H1 (cell line): ENCODE data around the gene GALNT2. TPM values are rescaled to one million over a fixed set of nuclear protein-coding genes. Genes with fewer than 3 reads are reported as not detected.

Experiments
- CTCF ChIA-PET: fragments of 300-600 bp; sonication (Branson Sonifier 250); formaldehyde crosslinking; loops from one replicate; lab custom pipeline; 2021; ENCODE audit not compliant: partially characterized antibody; lab: Charles Lee
- POLR2A ChIA-PET: fragments of 300-600 bp; sonication (Branson Sonifier 250); formaldehyde crosslinking; loops from one replicate; lab custom pipeline; 2021; ENCODE audit warnings: inconsistent platforms; ENCODE audit not compliant: partially characterized antibody; lab: Charles Lee
- DNase-seq, 2 experiments: peaks; one replicate each; pipeline versions ENCODE4 v3.0.0 to v3.0.0-alpha.2; 2010 to 2022; ENCODE audit warnings: low spot score in 2 of 2, low read depth in 1 of 2, mixed read lengths in 1 of 2
- FAIRE-seq: peaks from 2 replicates; lab custom pipeline; 2011; peaks lifted over from hg19 to GRCh38; lab: Jason Lieb, UNC
- H2AFZ ChIP-seq: 2 replicates; pipeline ENCODE4 v1.8.1; 2012; ENCODE audit warnings: low read length, inconsistent platforms
- H2AK5ac ChIP-seq: 2 replicates; pipeline ENCODE4 v1.6.1; 2013; ENCODE audit warnings: low read depth, low read length
- H2BK120ac ChIP-seq: replicated peaks from 2 replicates; pipeline ENCODE3; 2013; ENCODE audit warnings: low read depth, low read length, inconsistent platforms
- H2BK12ac ChIP-seq: 2 replicates; pipeline ENCODE4 v1.6.1; 2013; ENCODE audit warnings: low read depth, low read length
- H2BK15ac ChIP-seq: 2 replicates; pipeline ENCODE4 v1.6.1; 2013; ENCODE audit warnings: low read length
- H2BK20ac ChIP-seq: 2 replicates; pipeline ENCODE4 v1.6.1; 2013; ENCODE audit warnings: low read length
- H2BK5ac ChIP-seq: 2 replicates; pipeline ENCODE4 v1.6.1; 2013; ENCODE audit warnings: low read depth, low read length
- H3K14ac ChIP-seq: 2 replicates; pipeline ENCODE4 v1.6.1; 2013; ENCODE audit warnings: inconsistent platforms; ENCODE audit not compliant: insufficient read length
- H3K18ac ChIP-seq: 2 replicates; pipeline ENCODE4 v1.6.1; 2013; ENCODE audit warnings: low read length; ENCODE audit errors: extremely low read depth
- H3K23ac ChIP-seq: 2 replicates; pipeline ENCODE4 v1.6.1; 2013; ENCODE audit warnings: inconsistent platforms; ENCODE audit not compliant: insufficient read length
- H3K23me2 ChIP-seq: 2 replicates; pipeline ENCODE4 v1.6.1; 2013; ENCODE audit warnings: low read depth, low read length
- H3K27ac ChIP-seq: 2 replicates; pipeline ENCODE4 v1.6.1; 2011; ENCODE audit warnings: low read depth, low read length, inconsistent platforms
- H3K27me3 ChIP-seq, 4 experiments: replicated peaks in 1 of 4; 1 replicate in 1 of 4; 2 replicates in 3 of 4; pipeline versions ENCODE4 v1.6.1 to v1.8.1; 2011 to 2013; ENCODE audit warnings: low read length in 3 of 4, mild to moderate bottlenecking in 3 of 4, inconsistent platforms in 2 of 4, mixed read lengths in 2 of 4, moderate library complexity in 1 of 4; ENCODE audit not compliant: control insufficient read depth in 3 of 4, insufficient read depth in 3 of 4; ENCODE audit errors: extremely low read depth in 1 of 4
- H3K36me3 ChIP-seq, 4 experiments: 2 replicates each; pipeline versions ENCODE4 v1.6.1 to v1.8.1; 2011 to 2013; ENCODE audit warnings: mild to moderate bottlenecking in 4 of 4, low read length in 3 of 4, moderate library complexity in 2 of 4, control low read depth in 1 of 4, inconsistent platforms in 1 of 4; ENCODE audit not compliant: insufficient read depth in 4 of 4, control insufficient read depth in 2 of 4
- H3K4ac ChIP-seq: replicated peaks from 2 replicates; pipeline ENCODE3; 2013; ENCODE audit warnings: low read length, low read depth, mixed read lengths, inconsistent platforms; ENCODE audit not compliant: insufficient read length
- H3K4me1 ChIP-seq, 4 experiments: replicated peaks in 1 of 4; 1 replicate in 1 of 4; 2 replicates in 3 of 4; pipeline versions ENCODE4 v1.6.1 to v1.8.1; 2011 to 2013; ENCODE audit warnings: low read length in 3 of 4, inconsistent platforms in 2 of 4, mixed read lengths in 1 of 4; ENCODE audit not compliant: insufficient read depth in 4 of 4, control insufficient read depth in 3 of 4
- H3K4me2 ChIP-seq, 2 experiments: 2 replicates each; pipeline versions ENCODE4 v1.6.1 to v1.8.1; 2011 to 2013; ENCODE audit warnings: low read depth in 2 of 2, low read length in 2 of 2, control low read depth in 1 of 2, inconsistent platforms in 1 of 2, mild to moderate bottlenecking in 1 of 2; ENCODE audit not compliant: insufficient read depth in 1 of 2
- H3K4me3 ChIP-seq, 4 experiments: fragments of 200-600, 300-600 bp in 1 of 4; sonication (generic), shearing (Covaris generic), sonication (Bioruptor Twin) in 1 of 4; 2 replicates each; pipeline versions ENCODE4 v1.5.1 to v1.8.1; 2011 to 2016; ENCODE audit warnings: low read length in 4 of 4, low read depth in 3 of 4, control low read depth in 2 of 4, inconsistent platforms in 2 of 4, mild to moderate bottlenecking in 2 of 4, mixed read lengths in 1 of 4, moderate library complexity in 1 of 4; ENCODE audit not compliant: insufficient read depth in 2 of 4; ENCODE audit errors: extremely low read depth in 1 of 4
- H3K56ac ChIP-seq: replicated peaks from 2 replicates; pipeline ENCODE3; 2013; ENCODE audit warnings: low read depth, mild to moderate bottlenecking, mixed read lengths, low read length, inconsistent platforms; ENCODE audit not compliant: insufficient read length
- H3K79me1 ChIP-seq: 2 replicates; pipeline ENCODE4 v1.6.1; 2013; ENCODE audit warnings: low read depth, low read length, control low read depth
- H3K79me2 ChIP-seq, 2 experiments: 2 replicates each; pipeline versions ENCODE4 v1.6.1 to v1.8.1; 2012 to 2013; ENCODE audit warnings: low read length in 2 of 2, mild to moderate bottlenecking in 2 of 2, inconsistent platforms in 1 of 2; ENCODE audit not compliant: insufficient read depth in 2 of 2, control insufficient read depth in 1 of 2
- H3K9ac ChIP-seq, 4 experiments: replicated peaks in 1 of 4; 1 replicate in 1 of 4; 2 replicates in 3 of 4; pipeline versions ENCODE4 v1.6.1 to v1.8.1; 2011 to 2013; ENCODE audit warnings: low read depth in 3 of 4, low read length in 3 of 4, control low read depth in 2 of 4, mild to moderate bottlenecking in 2 of 4, moderate library complexity in 2 of 4, inconsistent platforms in 1 of 4; ENCODE audit errors: extremely low read depth in 1 of 4
- H3K9me3 ChIP-seq, 2 experiments: 2 replicates each; pipeline versions ENCODE4 v1.6.1 to v1.8.1; 2012 to 2013; ENCODE audit warnings: mild to moderate bottlenecking in 2 of 2, moderate library complexity in 2 of 2, control low read depth in 1 of 2, inconsistent platforms in 1 of 2, low read depth in 1 of 2, low read length in 1 of 2, mixed read lengths in 1 of 2; ENCODE audit not compliant: insufficient read depth in 2 of 2
- H4K20me1 ChIP-seq, 2 experiments: replicated peaks in 1 of 2; 2 replicates each; pipeline versions ENCODE3 to v1.8.1; 2011 to 2013; ENCODE audit warnings: inconsistent platforms in 2 of 2, low read length in 2 of 2, mild to moderate bottlenecking in 1 of 2; ENCODE audit not compliant: insufficient read depth in 2 of 2, control insufficient read depth in 1 of 2
- H4K5ac ChIP-seq: 2 replicates; pipeline ENCODE4 v1.6.1; 2013; ENCODE audit warnings: low read length, low read depth, mixed read lengths, inconsistent platforms; ENCODE audit not compliant: insufficient read length
- H4K8ac ChIP-seq: 2 replicates; pipeline ENCODE4 v1.8.0; 2013; ENCODE audit warnings: mild to moderate bottlenecking, moderate library complexity, low read length, inconsistent platforms; ENCODE audit not compliant: insufficient read depth; ENCODE audit errors: extremely low read depth
- H4K91ac ChIP-seq: replicated peaks from 2 replicates; pipeline ENCODE3; 2013; ENCODE audit warnings: low read length, mixed read lengths, inconsistent platforms; ENCODE audit not compliant: insufficient read length
- ATF2 ChIP-seq: IDR thresholded peaks from 2 replicates; pipeline ENCODE4 v1.6.1; 2012; ENCODE audit warnings: low read length, inconsistent platforms
- BRCA1 ChIP-seq: IDR thresholded peaks from 2 replicates; pipeline ENCODE4 v1.6.1; 2012; ENCODE audit warnings: low read depth, low read length, improper control_type of control experiment
- CEBPB ChIP-seq: IDR thresholded peaks from 2 replicates; pipeline ENCODE4 v1.6.1; 2012; ENCODE audit warnings: low read depth, low read length
- CHD1 ChIP-seq: IDR thresholded peaks from 2 replicates; pipeline ENCODE4 v1.6.1; 2012; ENCODE audit warnings: low read depth, low read length, improper control_type of control experiment
- CHD2 ChIP-seq: IDR thresholded peaks from 2 replicates; pipeline ENCODE4 v1.6.1; 2012; ENCODE audit warnings: low read length, improper control_type of control experiment
- FOSL1 ChIP-seq: IDR thresholded peaks from 2 replicates; pipeline ENCODE4 v1.6.1; 2011; ENCODE audit warnings: mild to moderate bottlenecking, low read depth, low read length, moderate library complexity; ENCODE audit not compliant: insufficient read depth
- GABPA ChIP-seq: IDR thresholded peaks from 2 replicates; pipeline ENCODE4 v1.6.1; 2011; ENCODE audit warnings: mild to moderate bottlenecking, low read length, moderate library complexity, borderline replicate concordance; ENCODE audit not compliant: insufficient read depth
- GTF2F1 ChIP-seq: IDR thresholded peaks from 2 replicates; pipeline ENCODE4 v1.6.1; 2012; ENCODE audit warnings: low read depth, low read length, improper control_type of control experiment, borderline replicate concordance
- JUND ChIP-seq: IDR thresholded peaks from 2 replicates; pipeline ENCODE4 v1.6.1; 2011; ENCODE audit warnings: mild to moderate bottlenecking, improper control_type of control experiment, low read length
- KDM1A ChIP-seq: fragments of 200-600, 300-600 bp; sonication (generic); IDR thresholded peaks from 2 replicates; pipeline ENCODE4 v1.7.1; 2016; ENCODE audit warnings: mild to moderate bottlenecking, low read length, borderline replicate concordance
- RFX5 ChIP-seq: IDR thresholded peaks from 2 replicates; pipeline ENCODE4 v1.6.1; 2011; ENCODE audit warnings: low read depth, low read length, improper control_type of control experiment, borderline replicate concordance
- SIX5 ChIP-seq: IDR thresholded peaks from 2 replicates; pipeline ENCODE4 v1.6.1; 2011; ENCODE audit warnings: mild to moderate bottlenecking, low read depth, low read length
- TEAD4 ChIP-seq: IDR thresholded peaks from 2 replicates; pipeline ENCODE4 v1.6.1; 2012; ENCODE audit warnings: low read depth, low read length, inconsistent platforms, mixed read lengths
- YY1 ChIP-seq: IDR thresholded peaks from 2 replicates; pipeline ENCODE4 v1.6.1; 2011; ENCODE audit warnings: low read depth, mild to moderate bottlenecking, low read length
- WGBS, 2 experiments: shearing (Covaris generic) in 1 of 2; methylation state at CpG; one replicate each; pipeline versions ENCODE4 v1.1.6 to v1.1.7; 2013 to 2015; ENCODE audit warnings: low lambda C conversion rate in 2 of 2, mixed read lengths in 2 of 2, inconsistent platforms in 1 of 2, low coverage in 1 of 2, missing lambda C conversion rate in 1 of 2; ENCODE audit not compliant: insufficient replicate concordance in 2 of 2, insufficient coverage in 1 of 2, insufficient read length in 1 of 2; ENCODE audit errors: extremely low coverage in 1 of 2, missing lambda C conversion rate in 1 of 2; 5-methylcytosine and 5-hydroxymethylcytosine counted together
- polyA plus RNA-seq, 7 experiments: library from polyadenylated mRNA; depleted of rRNA in 3 of 7; stranded (reverse) in 5 of 7; unstranded in 2 of 7; fragments of >200 nt in 5 of 7; fragments of 200-250 nt in 2 of 7; gene quantifications; 1 replicate in 5 of 7; 2 replicates in 1 of 7; 4 replicates in 1 of 7; pipeline versions ENCODE4 v1.2.1 to v1.2.3, GENCODE V29; 2011 to 2013; ENCODE audit warnings: missing spikeins in 2 of 7, mixed read lengths in 2 of 7
- total RNA-seq: library from RNA; stranded (reverse); fragmentation: NEBNext Ultra II Directional; extraction: Animal tissue kit (Norgen Biotek cat#: 25700); gene quantifications from 2 replicates; pipeline ENCODE4 v1.2.1, GENCODE V29; 2021

GALNT2 gene
- total and polyA plus RNA-seq, 2 of the 8 experiments (the other 6 are each of a cell fraction or from before 2014, with no cell fraction given), result 34.5 to 75.3 TPM

GRCh38 chr1:230215529-230215928 lies 148.5 kb downstream of the GALNT2 start:
- DNase-seq, result no peak
- Histone ChIP-seq H2AFZ (no peak overlapping the region), H3K9ac (no peak overlapping the region), H3K23me2 (no peaks in the 10 kb centered on the region), H3K36me3 (no peaks in the 10 kb centered on the region), H3K27me3 (no peaks in the 10 kb centered on the region), H3K23ac (no peak overlapping the region), H3K27ac (no peak overlapping the region), H3K4me2 (no peak overlapping the region), H2BK5ac (no peak overlapping the region), H3K14ac (no peak overlapping the region), H2BK12ac (no peak overlapping the region), H3K79me2 (0 out of 4 replicates have a peak, but pooled peaks cover 0 to 4% of the 10 kb centered on the region in 2 experiments), H3K4me3 (no peak overlapping the region), H4K91ac (no peak overlapping the region), H3K9me3 (no peaks in the 10 kb centered on the region), H3K79me1 (peaks cover 4% of the 10 kb centered on the region), H2AK5ac (no peak overlapping the region), H3K18ac (no peak overlapping the region), H3K4ac (no peak overlapping the region), H3K4me1 (peaks cover 0 to 3% (median 0%) of the 10 kb centered on the region in 4 experiments; a peak in 4 of 7 replicates), H2BK120ac (no peak overlapping the region), H2BK20ac (no peak overlapping the region), H2BK15ac (no peak overlapping the region), H4K8ac (no peak overlapping the region), H4K20me1 (peaks cover 0 to 4% of the 10 kb centered on the region in 2 experiments), H4K5ac (no peak overlapping the region), H3K56ac (no peak overlapping the region)
- WGBS, 2 experiments, result 83% methylated on average over 1 of the region's 1 CpG; no CpG with 5 or more reads in 1 of the 2 experiments
- POLR2A ChIA-PET, result interaction anchor here (0.5 to 1.6 kb wide), 3 partner anchors 21 to 106 kb away, joined by 3 read pairs; no protein-coding TSS in a partner anchor
- CTCF ChIA-PET, result interaction anchor here (0.6 to 2.6 kb wide), 20 partner anchors 9 to 510 kb away, joined by 3 to 13 read pairs (median 4); no protein-coding TSS in a partner anchor
- no peak for FAIRE-seq
- TF ChIP-seq CHD1, result no peak
- no peak for TF ChIP-seq KDM1A
- TF ChIP-seq SIX5, result no peak
- TF ChIP-seq ATF2, result no peak
- TF ChIP-seq GABPA, result no peak
- TF ChIP-seq RFX5, result no peak
- no peak for TF ChIP-seq CEBPB
- no peak for TF ChIP-seq TEAD4
- no peak for TF ChIP-seq JUND
- no peak for TF ChIP-seq BRCA1
- TF ChIP-seq FOSL1, result no peak
- TF ChIP-seq GTF2F1, result no peak
- no peak for TF ChIP-seq YY1
- no peak for TF ChIP-seq CHD2
